BJ (cell line): Measurements from ENCODE around the gene NT5DC3. TPM values are rescaled to one million over a fixed set of nuclear protein-coding genes. Genes with fewer than 3 reads are reported as not detected.
"Not testable (repeated sequence)": the region's sequence is repeated elsewhere in the genome, so short reads cannot be mapped to it uniquely, and the experiment has no call there.

ENCODE experiments used
- CTCF ChIA-PET: fragments of 350-600 bp; formaldehyde crosslinking; extraction: SDS; loops from one replicate; lab custom pipeline; 2021; ENCODE audit warnings: antibody characterized with exemption, inconsistent platforms; lab: Yijun Ruan, JAX
- POLR2A ChIA-PET: fragments of 300-600 bp; sonication (Branson Sonifier 250); formaldehyde crosslinking; extraction: SDS; loops from one replicate; lab custom pipeline; 2021; ENCODE audit warnings: antibody characterized with exemption; lab: Charles Lee
- DNase-seq: peaks from one replicate; pipeline ENCODE4 v3.0.0-alpha.2; 2011; ENCODE audit warnings: low read depth
- H3K27me3 ChIP-seq: 2 replicates; pipeline ENCODE4 v1.6.0; 2011; ENCODE audit warnings: low read length; ENCODE audit not compliant: control insufficient read depth, insufficient read depth
- H3K36me3 ChIP-seq: 2 replicates; pipeline ENCODE4 v1.5.1; 2011; ENCODE audit warnings: low read length; ENCODE audit not compliant: control insufficient read depth, insufficient read depth
- H3K4me3 ChIP-seq: 2 replicates; pipeline ENCODE4 v1.5.1; 2011; ENCODE audit warnings: low read depth, mild to moderate bottlenecking, control low read depth, low read length
- CTCF ChIP-seq: IDR thresholded peaks from 2 replicates; pipeline ENCODE4 v1.5.1; 2011; ENCODE audit warnings: low read depth, mild to moderate bottlenecking, control low read depth, inconsistent platforms, low read length, moderate library complexity; ENCODE audit not compliant: insufficient read depth
- polyA plus RNA-seq: library from polyadenylated mRNA; depleted of rRNA; stranded (reverse); fragments of >200 nt; gene quantifications from 2 replicates; pipeline ENCODE4 v1.2.3, GENCODE V29; 2011

The NT5DC3 gene
- polyA plus RNA-seq, 1 experiment: 1.2 TPM

GRCh38 chr12:103813949-103814348 lies 27.1 kb downstream of the NT5DC3 start:
- H3K4me3 ChIP-seq: no peak overlapping the region
- DNase-seq: no peak
- CTCF ChIA-PET: interaction anchor here (1.3 kb wide), 1 partner anchor 63 kb away, joined by 3 read pairs; no protein-coding TSS in a partner anchor
- POLR2A ChIA-PET: no interaction called here
- TF ChIP-seq CTCF: no peak
- H3K36me3 ChIP-seq: 0 out of 2 replicates have a peak, but pooled peaks cover 1% of the 10 kb centered on the region
- no peaks in the 10 kb centered on the region for H3K27me3 ChIP-seq

GRCh38 chr12:103813426-103813825 lies 27.6 kb downstream of the NT5DC3 start:
- TF ChIP-seq CTCF: no peak
- Histone ChIP-seq H3K36me3 (0 out of 2 replicates have a peak, but pooled peaks cover 1% of the 10 kb centered on the region), H3K4me3 (no peak overlapping the region), H3K27me3 (no peaks in the 10 kb centered on the region)
- ChIA-PET POLR2A (no interaction called here), CTCF (interaction anchor here (1.3 kb wide), 1 partner anchor 64 kb away, joined by 3 read pairs; no protein-coding TSS in a partner anchor)
- DNase-seq: no peak

- no peak for DNase-seq
- ChIA-PET CTCF (interaction anchor here (0.9 kb wide), 1 partner anchor 13 kb away, joined by 3 read pairs; no protein-coding TSS in a partner anchor), POLR2A (no interaction called here)
- Histone ChIP-seq H3K36me3 (0 out of 2 replicates have a peak, but pooled peaks cover 1% of the 10 kb centered on the region), H3K27me3 (no peaks in the 10 kb centered on the region), H3K4me3 (no peak overlapping the region)
- TF ChIP-seq CTCF: no peak
Observed at GRCh38 chr12:103812789-103813188, 28.2 kb downstream of the NT5DC3 start.

- Histone ChIP-seq H3K27me3 (no peaks in the 10 kb centered on the region), H3K4me3 (no peak overlapping the region), H3K36me3 (0 out of 2 replicates have a peak, but pooled peaks cover 1% of the 10 kb centered on the region)
- no peak for TF ChIP-seq CTCF
- ChIA-PET POLR2A (no interaction called here), CTCF (interaction anchor here (0.9 kb wide), 1 partner anchor 14 kb away, joined by 3 read pairs; no protein-coding TSS in a partner anchor)
- no peak for DNase-seq
Observed at GRCh38 chr12:103811791-103812190, 29.2 kb downstream of the NT5DC3 start.

GRCh38 chr12:103810111-103810510 lies 30.9 kb downstream of the NT5DC3 start:
- Histone ChIP-seq H3K27me3 (no peaks in the 10 kb centered on the region), H3K36me3 (0 out of 2 replicates have a peak, but pooled peaks cover 1% of the 10 kb centered on the region), H3K4me3 (no peak overlapping the region)
- CTCF ChIA-PET: no interaction called here
- no peak for DNase-seq
- no peak for TF ChIP-seq CTCF
- POLR2A ChIA-PET: no interaction called here

GRCh38 chr12:103809639-103810038 lies 31.4 kb downstream of the NT5DC3 start:
- H3K4me3 ChIP-seq, H3K36me3 ChIP-seq, DNase-seq, H3K27me3 ChIP-seq, POLR2A ChIA-PET: not testable (repeated sequence)
- CTCF ChIA-PET: interaction anchor here (1.0 kb wide), 1 partner anchor 17 kb away, joined by 3 read pairs; no protein-coding TSS in a partner anchor
